Measurements from ENCODE around the gene DNM2. TPM values are rescaled to one million over a fixed set of nuclear protein-coding genes. Genes with fewer than 3 reads are reported as not detected.

Gene DNM2
- total RNA-seq, 1 experiment from 2014 or later: 125 TPM

DNA sequence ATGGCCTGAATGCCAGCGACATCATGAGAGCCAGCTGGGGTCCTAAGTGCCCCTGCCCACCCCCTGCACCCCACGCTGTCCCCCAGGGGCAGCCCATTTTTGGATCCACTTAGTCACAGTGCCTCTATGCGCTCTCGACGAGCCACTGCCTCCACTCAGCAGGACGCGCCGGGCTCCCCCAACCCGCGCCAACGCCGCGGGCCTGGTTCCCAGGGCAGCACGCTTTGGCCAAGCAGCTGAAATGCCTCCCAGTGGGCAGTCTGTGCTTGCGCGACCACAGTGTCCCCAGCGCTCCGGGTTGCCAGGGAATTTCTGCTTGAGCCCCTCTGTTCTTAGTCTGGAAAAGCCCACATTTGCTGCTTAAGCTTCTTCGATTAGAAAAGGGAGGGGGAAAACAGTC, 78.8 kb downstream of the DNM2 start:
- Histone ChIP-seq H3K9me3 (ENCODE audit: control insufficient read depth, insufficient read depth, low read depth, low read length) (no peaks in the 10 kb centered on the region), H3K36me3 (ENCODE audit: control insufficient read depth, insufficient read depth, low read length) (peaks cover 5% of the 10 kb centered on the region), H3K4me1 (ENCODE audit: control insufficient read depth, insufficient read depth, low read length) (no peaks in the 10 kb centered on the region), H3K27me3 (ENCODE audit: control insufficient read depth, insufficient read depth, low read length) (no peaks in the 10 kb centered on the region), H3K4me3 (ENCODE audit: low read depth in 2 of 2, low read length in 2 of 2) (no peak overlapping the region), H3K27ac (ENCODE audit: low read length) (no peak overlapping the region)
- intact Hi-C loops (cut with micrococcal nuclease; ENCODE audit: unreplicated experiment) (no loop called here), in situ Hi-C loops (cut with HindIII; ENCODE audit: low pct_unique_long_range_greater_than_20kb, low sequenced_read_pairs) (no loop called here)
- DNase-seq (ENCODE audit: low read depth, low spot score): no peak
- TF ChIP-seq, protein P1, sequence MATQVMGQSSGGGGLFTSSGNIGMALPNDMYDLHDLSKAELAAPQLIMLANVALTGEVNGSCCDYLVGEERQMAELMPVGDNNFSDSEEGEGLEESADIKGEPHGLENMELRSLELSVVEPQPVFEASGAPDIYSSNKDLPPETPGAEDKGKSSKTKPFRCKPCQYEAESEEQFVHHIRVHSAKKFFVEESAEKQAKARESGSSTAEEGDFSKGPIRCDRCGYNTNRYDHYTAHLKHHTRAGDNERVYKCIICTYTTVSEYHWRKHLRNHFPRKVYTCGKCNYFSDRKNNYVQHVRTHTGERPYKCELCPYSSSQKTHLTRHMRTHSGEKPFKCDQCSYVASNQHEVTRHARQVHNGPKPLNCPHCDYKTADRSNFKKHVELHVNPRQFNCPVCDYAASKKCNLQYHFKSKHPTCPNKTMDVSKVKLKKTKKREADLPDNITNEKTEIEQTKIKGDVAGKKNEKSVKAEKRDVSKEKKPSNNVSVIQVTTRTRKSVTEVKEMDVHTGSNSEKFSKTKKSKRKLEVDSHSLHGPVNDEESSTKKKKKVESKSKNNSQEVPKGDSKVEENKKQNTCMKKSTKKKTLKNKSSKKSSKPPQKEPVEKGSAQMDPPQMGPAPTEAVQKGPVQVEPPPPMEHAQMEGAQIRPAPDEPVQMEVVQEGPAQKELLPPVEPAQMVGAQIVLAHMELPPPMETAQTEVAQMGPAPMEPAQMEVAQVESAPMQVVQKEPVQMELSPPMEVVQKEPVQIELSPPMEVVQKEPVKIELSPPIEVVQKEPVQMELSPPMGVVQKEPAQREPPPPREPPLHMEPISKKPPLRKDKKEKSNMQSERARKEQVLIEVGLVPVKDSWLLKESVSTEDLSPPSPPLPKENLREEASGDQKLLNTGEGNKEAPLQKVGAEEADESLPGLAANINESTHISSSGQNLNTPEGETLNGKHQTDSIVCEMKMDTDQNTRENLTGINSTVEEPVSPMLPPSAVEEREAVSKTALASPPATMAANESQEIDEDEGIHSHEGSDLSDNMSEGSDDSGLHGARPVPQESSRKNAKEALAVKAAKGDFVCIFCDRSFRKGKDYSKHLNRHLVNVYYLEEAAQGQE (IDR thresholded peaks at IDR 0.05; ENCODE audit: insufficient read depth in 1 of 2, low read depth in 2 of 2, low read length in 1 of 2): no peak
- TF ChIP-seq, protein P2, sequence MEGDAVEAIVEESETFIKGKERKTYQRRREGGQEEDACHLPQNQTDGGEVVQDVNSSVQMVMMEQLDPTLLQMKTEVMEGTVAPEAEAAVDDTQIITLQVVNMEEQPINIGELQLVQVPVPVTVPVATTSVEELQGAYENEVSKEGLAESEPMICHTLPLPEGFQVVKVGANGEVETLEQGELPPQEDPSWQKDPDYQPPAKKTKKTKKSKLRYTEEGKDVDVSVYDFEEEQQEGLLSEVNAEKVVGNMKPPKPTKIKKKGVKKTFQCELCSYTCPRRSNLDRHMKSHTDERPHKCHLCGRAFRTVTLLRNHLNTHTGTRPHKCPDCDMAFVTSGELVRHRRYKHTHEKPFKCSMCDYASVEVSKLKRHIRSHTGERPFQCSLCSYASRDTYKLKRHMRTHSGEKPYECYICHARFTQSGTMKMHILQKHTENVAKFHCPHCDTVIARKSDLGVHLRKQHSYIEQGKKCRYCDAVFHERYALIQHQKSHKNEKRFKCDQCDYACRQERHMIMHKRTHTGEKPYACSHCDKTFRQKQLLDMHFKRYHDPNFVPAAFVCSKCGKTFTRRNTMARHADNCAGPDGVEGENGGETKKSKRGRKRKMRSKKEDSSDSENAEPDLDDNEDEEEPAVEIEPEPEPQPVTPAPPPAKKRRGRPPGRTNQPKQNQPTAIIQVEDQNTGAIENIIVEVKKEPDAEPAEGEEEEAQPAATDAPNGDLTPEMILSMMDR (IDR thresholded peaks at IDR 0.05): no peak
- no peak for TF ChIP-seq SIN3A (IDR thresholded peaks at IDR 0.05; ENCODE audit: borderline replicate concordance, insufficient read depth, low read depth, low read length)
- TF ChIP-seq POLR2AphosphoS5 (IDR thresholded peaks at IDR 0.05; ENCODE audit: low read depth, low read length): no peak
- TF ChIP-seq TCF7L2 (IDR thresholded peaks at IDR 0.05; ENCODE audit: low read depth, low read length): no peak
- POLR2A ChIA-PET: no interaction called here
- CTCF ChIA-PET: no interaction called here
- BruUV-seq (replicated peaks): no TSS peak
- peak; percentile 43; the same call in 1 of the 2 replicates for ATAC-seq

DNA sequence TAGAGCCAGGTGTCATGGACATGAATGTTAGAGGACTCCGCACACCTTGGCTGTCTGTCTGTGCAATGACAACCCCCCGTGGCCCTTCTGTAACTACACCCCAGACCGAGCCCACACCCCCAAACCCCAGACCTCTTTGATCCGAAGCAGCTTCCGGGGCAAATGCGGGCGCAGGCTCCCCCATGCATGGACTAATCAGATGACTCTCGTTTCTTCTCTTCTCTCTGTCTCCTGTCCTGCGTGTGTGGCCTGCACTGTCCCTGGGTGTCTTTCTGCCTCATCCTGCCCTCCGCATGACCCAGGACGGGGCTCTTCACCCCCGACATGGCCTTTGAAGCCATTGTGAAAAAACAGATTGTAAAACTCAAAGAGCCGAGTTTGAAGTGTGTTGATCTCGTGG, 79.2 kb downstream of the DNM2 start:
- Histone ChIP-seq H3K4me3 (ENCODE audit: low read depth in 2 of 2, low read length in 2 of 2) (no peak overlapping the region), H3K27ac (ENCODE audit: low read length) (no peak overlapping the region), H3K9me3 (ENCODE audit: control insufficient read depth, insufficient read depth, low read depth, low read length) (no peaks in the 10 kb centered on the region), H3K27me3 (ENCODE audit: control insufficient read depth, insufficient read depth, low read length) (no peaks in the 10 kb centered on the region), H3K36me3 (ENCODE audit: control insufficient read depth, insufficient read depth, low read length) (peaks cover 5% of the 10 kb centered on the region), H3K4me1 (ENCODE audit: control insufficient read depth, insufficient read depth, low read length) (no peaks in the 10 kb centered on the region)
- DNase-seq (ENCODE audit: low read depth, low spot score): no peak
- ATAC-seq: no peak
- POLR2A ChIA-PET: no interaction called here
- intact Hi-C loops (cut with micrococcal nuclease; ENCODE audit: unreplicated experiment) (no loop called here), in situ Hi-C loops (cut with HindIII; ENCODE audit: low pct_unique_long_range_greater_than_20kb, low sequenced_read_pairs) (no loop called here)
- BruUV-seq (replicated peaks): no TSS peak
- CTCF ChIA-PET: no interaction called here
- TF ChIP-seq, protein P1 (IDR thresholded peaks at IDR 0.05; ENCODE audit: insufficient read depth in 1 of 2, low read depth in 2 of 2, low read length in 1 of 2): no peak
- TF ChIP-seq SIN3A (IDR thresholded peaks at IDR 0.05; ENCODE audit: borderline replicate concordance, insufficient read depth, low read depth, low read length): no peak
- TF ChIP-seq, protein P2 (IDR thresholded peaks at IDR 0.05): no peak
